ENCODE results near the gene HTRA3.

DNA sequence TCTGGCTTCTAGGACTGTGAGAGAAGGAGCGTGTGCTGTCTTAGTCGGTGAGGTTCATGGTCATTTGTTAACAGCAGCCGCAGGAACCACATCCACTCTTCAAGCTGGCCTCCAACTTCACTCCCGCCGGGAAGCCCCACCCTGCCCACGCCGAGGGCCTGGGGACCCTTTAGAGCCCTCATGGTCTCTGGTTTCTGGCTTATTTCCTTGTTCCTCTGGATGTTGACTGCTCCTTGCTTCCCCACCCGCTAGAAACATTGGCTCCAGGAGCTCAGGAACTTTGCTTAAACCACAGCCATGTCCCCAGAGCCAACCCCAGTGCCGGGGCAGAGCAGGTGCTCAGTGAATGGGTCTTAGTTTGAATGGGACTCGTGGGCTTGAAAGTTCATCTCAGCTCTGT, 40.8 kb downstream of the HTRA3 start:
- TF ChIP-seq, protein P1, sequence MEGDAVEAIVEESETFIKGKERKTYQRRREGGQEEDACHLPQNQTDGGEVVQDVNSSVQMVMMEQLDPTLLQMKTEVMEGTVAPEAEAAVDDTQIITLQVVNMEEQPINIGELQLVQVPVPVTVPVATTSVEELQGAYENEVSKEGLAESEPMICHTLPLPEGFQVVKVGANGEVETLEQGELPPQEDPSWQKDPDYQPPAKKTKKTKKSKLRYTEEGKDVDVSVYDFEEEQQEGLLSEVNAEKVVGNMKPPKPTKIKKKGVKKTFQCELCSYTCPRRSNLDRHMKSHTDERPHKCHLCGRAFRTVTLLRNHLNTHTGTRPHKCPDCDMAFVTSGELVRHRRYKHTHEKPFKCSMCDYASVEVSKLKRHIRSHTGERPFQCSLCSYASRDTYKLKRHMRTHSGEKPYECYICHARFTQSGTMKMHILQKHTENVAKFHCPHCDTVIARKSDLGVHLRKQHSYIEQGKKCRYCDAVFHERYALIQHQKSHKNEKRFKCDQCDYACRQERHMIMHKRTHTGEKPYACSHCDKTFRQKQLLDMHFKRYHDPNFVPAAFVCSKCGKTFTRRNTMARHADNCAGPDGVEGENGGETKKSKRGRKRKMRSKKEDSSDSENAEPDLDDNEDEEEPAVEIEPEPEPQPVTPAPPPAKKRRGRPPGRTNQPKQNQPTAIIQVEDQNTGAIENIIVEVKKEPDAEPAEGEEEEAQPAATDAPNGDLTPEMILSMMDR (conservative IDR thresholded peaks at IDR 0.05; ENCODE audit: low read depth in 2 of 2) = no peak
- TF ChIP-seq CREB1 (CRISPR knock-in tag; IDR thresholded peaks at IDR 0.05; ENCODE audit: low read depth) (no peak), POLR2AphosphoS5 (IDR thresholded peaks at IDR 0.05; ENCODE audit: low read depth) (no peak), EZH2 (IDR thresholded peaks at IDR 0.05; ENCODE audit: low read depth, unreplicated experiment) (no peak), JUNB (IDR thresholded peaks at IDR 0.05; ENCODE audit: unreplicated experiment) (no peak), EZH2phosphoT487 (IDR thresholded peaks at IDR 0.05; ENCODE audit: unreplicated experiment) (no peak), REST (IDR thresholded peaks at IDR 0.05; ENCODE audit: unreplicated experiment) (no peak), ZNF114 (CRISPR knock-in tag; IDR thresholded peaks at IDR 0.05) (no peak), STAT1 (IDR thresholded peaks at IDR 0.05; ENCODE audit: unreplicated experiment) (no peak)
